ENCODE measurements around the gene TNFRSF9.

The TNFRSF9 gene

GRCh38 chr1:7869136-7869920 is 71.3 kb downstream of the TNFRSF9 start:
- no peak for DNase-seq

DNA sequence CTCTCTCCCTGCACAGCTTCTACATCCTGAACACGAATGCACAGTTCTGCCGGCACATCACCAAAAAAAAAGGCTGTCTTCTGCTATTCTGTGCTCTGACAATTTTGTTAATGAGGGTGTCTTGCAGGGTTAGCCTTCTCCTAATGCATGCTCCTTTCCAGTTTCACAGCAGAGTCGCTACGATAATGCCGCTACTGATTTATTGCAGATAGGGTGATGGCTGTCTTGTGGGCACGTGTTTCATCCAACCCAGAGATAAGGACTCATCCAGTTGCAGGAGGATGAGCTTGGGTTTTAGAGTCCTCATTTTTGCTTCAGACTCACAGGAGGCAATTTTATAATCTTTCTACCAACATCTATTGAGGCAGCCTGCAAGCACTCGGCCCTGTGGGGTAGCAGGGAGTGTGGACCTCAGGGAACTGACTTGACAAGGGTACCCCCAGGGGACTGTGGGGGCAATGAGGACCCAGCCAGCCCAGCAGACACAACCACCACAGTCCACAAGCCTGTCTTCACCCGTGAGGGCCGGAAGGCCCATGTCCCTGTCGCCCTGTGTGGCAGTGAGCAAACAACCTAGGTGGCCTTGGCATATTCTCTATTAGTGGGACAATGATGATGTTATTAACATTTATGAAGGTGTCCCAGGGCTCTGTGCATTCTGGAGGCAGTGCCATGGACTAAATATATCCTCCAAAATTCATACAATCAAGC is 72.4 kb downstream of the TNFRSF9 start:
- no peak for DNase-seq

- DNase-seq, result no peak
Observed at GRCh38 chr1:7865978-7866377, 74.7 kb downstream of the TNFRSF9 start.

All from GF-D8 (cell line).